Left ventricle myocardium superior (tissue), 1 donor: ENCODE data around the gene PCYT1A. TPM values are rescaled to one million over a fixed set of nuclear protein-coding genes. Genes with fewer than 3 reads are reported as not detected.
"Not testable (repeated sequence)": the region's sequence is repeated elsewhere in the genome, so short reads cannot be mapped to it uniquely, and the experiment has no call there.

Source experiments
- ATAC-seq: fragments of 200-7000 bp; cut with Tn5 transposase; one replicate; pipeline ENCODE4 v1.9.1; 2020; ENCODE audit warnings: mild to moderate bottlenecking, moderate library complexity
- DNase-seq: peaks from one replicate; pipeline ENCODE4 v3.0.0-alpha.2; 2020
- intact Hi-C: fragments of 100-400 bp; cut with micrococcal nuclease; formaldehyde crosslinking; loops from one replicate; pipeline ENCODE4 v1.11.0; 2022
- total RNA-seq: library from RNA; stranded (reverse); fragmentation: NEBNext Ultra II Directional; extraction: Animal tissue kit (Norgen Biotek cat#: 25700); gene quantifications from one replicate; pipeline ENCODE4 v1.2.1, GENCODE V29; 2021
- donor health status: DM: no; HTN: yes; CAD: no; lungs with severe emphysema.

Gene PCYT1A
- total RNA-seq, 1 donor from 2014 or later, result 99.0 TPM

DNA sequence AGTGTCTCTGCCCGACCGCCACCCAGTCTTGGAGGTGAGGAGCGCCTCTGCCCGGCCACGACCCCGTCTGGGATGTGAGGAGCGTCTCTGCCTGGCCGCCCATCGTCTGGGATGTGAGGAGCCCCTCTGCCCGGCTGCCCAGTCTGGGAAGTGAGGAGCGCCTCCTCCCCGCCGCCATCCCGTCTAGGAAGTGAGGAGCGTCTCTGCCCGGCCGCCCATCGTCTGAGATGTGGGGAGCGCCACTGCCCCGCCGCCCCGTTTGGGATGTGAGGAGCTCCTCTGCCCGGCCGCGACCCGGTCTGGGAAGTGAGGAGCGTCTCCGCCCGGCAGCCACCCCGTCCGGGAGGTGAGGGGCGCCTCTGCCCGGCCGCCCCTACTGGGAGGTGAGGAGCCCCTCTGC lies 43.4 kb downstream of the PCYT1A start:
- intact Hi-C loops, ATAC-seq, DNase-seq: not testable (repeated sequence)

DNA sequence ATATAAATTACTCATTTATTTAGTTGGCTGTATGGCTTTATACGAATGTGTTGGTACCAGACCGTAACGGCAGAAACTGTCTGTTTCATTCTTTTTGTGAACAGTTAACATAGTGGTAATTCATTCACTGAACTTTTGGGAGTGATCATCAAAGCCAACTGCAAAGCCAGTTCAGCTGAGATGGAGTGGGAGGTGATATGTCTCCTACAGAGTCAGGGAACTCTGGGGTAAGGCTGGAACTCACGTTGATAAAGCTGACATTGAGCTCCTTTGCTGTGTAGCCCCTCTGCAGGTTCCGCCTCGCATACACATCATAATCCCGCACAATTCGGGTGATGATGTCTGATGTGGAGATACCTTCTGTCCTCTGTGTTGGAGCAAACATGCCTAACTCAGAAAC lies 45.8 kb downstream of the PCYT1A start:
- no peak for ATAC-seq
- intact Hi-C loops, result no loop called here

DNA sequence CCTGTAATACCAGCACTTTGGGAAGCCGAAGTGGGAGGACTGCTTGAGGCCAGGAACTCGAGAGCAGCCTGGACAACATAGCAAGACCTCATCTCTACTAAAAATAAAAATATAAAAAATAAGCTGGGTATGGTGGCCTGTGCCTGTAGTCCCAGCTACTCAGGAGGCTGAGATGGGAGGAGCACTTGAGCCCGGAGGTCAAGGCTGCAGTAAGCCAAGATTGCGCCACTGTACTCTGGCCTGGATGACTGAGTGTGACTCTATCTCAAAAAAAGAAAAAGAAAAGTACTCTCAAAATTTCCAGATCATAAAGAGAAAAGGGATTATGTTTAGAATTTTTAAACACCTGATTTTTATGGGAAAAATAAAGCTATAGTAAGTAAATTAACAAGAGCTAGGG lies 47.1 kb downstream of the PCYT1A start:
- ATAC-seq, result no peak

More for the DNA sequence above, 45.8 kb downstream of the PCYT1A start:
- DNase-seq, result no peak

DNA sequence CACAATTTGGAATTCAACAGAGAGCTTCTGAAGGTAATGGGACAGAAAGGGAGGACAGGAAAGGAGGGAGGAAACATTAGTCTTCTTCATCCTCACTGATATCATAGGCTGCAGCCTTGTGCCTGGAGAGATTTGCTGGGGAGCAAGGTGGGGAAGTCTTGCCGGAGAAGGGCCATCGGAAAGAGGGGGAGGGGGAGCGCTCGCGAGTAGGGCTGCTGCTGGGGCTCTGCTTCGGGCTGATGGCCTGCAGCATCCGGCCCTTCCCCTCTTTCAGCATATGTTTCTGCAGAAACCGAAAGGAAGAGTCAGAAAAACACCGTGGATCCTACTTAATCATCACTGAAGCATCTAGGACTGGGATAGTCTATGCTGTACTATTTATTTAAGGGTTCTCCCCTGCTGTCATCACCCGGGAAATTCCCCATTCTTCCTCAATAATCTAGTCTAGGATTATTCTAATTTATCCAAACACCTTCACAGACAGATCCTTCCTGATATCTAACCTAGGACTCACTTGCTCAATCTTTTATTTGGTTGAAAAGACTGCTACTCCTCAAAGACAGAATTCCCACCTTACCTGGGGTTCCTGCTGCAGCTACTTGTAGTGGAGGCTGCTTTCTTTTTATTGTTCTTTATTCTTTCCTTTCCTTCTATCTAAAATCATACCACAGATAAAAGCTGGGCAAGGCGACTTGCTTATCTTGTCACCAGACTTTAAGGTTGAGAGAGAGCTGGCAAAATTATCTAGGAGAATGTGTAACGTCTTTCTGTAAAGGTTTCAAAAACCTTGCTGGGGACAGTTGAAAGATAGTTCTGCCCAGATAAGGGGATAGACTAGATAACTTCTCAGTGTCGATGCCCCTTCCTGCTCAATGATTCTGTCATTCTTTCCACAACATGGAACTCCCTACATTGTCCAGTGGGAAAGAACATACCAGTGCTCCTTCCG lies 48.6 kb downstream of the PCYT1A start:
- intact Hi-C loops, result no loop called here
- DNase-seq (no peak), ATAC-seq (no peak)

More for the DNA sequence above, 47.1 kb downstream of the PCYT1A start:
- DNase-seq, result no peak
- intact Hi-C loops, result no loop called here

DNA sequence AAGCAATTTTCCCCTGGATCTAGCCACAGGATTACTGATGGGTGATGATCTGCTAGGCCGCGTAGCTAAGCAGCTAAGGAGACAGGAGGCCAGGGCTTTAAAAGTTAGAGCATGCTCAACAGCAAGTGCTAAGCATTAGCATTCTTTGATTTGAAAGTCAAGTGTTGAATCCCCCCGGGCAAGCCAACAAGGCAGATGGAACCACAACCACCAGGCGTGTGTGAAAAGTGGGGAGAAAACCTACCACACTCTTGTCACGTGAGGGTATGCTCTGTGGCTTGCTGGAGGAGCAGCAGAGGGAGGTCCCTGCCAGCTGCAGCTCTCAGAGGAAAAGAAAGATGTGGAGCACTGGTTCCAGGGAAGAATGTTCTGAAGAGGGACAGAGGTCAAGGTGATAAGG lies 50.3 kb downstream of the PCYT1A start:
- intact Hi-C loops, result no loop called here
- ATAC-seq (no peak), DNase-seq (no peak)

DNA sequence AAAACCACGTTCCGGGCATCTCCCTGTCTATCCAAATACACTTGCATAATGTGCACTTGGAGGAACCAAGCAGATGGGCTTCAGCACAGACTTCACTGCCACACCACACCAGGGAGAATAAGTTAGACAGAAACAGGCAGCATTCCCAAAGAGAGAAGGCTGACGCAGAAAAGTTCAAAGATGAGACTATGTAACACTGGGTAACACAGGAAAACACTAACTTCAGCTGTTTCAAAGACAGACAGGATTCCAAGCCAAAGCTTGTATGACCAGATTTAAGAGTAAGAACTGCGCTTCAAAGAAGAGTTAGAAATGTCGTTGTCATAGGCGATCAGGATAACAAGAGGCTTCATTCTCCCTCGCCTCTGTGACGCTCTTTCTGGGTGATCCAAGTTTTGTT lies 51.3 kb downstream of the PCYT1A start:
- DNase-seq, result no peak
- ATAC-seq, result no peak
- intact Hi-C loops, result no loop called here

DNA sequence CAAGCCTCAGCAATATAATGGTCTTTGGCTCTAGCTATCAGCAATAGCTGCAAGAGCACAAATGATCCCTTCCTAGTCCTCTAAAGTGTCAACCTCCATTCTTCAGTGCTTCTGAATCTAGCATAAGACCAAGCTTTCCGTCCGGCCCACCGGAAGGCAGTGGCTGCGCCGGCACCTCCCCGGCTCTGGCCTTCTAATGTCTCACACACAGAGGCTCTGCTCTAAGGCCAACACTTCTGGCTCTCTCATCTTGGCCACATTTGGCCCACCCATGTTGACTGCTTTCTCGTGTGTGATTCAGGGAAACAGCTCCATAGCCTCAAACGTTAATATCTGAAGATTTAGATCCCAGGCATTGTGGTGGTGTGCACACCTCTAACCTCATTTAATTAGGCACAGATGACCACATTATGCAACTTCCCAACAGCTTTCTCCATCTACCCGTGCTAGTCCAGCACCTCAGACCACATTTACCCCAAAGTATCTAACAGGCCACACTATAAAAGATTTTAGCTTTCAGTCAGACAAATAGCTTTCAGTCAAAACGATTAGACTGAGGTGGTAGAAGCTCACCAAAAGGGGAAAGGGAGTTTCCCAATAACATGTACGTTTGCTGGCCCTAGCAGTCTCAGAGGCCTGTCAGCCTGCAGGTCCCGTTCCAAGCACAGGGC lies 51.9 kb downstream of the PCYT1A start:
- intact Hi-C loops, result no loop called here
- ATAC-seq, result no peak
- no peak for DNase-seq

DNA sequence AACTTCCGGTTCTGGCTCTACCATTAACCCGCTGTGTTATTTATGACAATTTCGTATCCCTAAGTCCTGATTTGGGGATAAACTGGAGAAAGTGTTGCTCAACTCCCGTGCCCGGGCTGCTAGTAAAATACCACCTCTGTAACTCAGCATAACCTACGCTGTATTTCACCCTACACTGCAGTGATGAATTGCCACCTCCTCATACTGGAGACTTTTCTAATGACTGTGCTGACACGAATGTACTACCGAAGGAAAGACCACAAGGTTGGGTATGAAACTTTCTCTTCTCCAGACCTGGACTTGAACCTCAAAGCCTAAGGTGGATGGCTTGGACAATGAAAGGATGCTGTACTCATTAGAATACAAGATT lies 54.7 kb downstream of the PCYT1A start:
- no peak for DNase-seq
- ATAC-seq, result no peak
- intact Hi-C loops, result no loop called here

DNA sequence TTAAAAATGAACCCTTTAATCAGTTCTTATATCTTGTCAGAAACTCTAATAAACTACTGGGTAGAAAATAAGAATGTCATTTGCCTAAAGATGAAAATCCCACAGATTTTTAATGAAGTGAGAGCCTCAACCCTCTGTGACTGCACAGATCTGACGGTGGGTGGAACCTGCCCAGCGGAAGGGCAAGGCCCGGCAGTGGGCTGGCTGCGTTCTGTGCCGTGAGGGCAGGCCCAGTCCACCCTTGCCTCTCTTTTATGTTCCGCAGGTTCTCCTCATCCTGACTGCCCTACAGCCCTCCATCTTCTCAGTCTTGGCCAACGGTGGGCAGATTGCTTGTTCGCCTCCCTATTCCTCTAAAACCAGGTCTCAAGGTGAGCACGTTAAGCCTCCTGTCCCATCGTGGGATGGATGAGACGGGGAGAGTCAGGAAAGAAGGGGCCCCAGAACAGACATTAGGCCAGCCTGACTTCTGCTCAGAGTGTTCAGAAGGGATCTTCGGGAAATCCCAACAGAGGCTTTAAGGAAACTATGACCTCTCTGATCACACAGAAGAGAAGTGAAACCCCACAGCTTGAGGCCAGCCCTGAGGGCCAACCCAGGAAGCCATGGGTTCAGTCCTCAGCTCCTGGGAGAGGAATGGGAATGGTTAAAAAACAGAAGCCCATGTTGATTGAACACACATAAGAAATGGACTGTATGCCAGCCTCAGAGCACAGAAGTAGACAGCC lies 55.2 kb downstream of the PCYT1A start:
- ATAC-seq (no peak), DNase-seq (no peak)
- intact Hi-C loops, result no loop called here

DNA sequence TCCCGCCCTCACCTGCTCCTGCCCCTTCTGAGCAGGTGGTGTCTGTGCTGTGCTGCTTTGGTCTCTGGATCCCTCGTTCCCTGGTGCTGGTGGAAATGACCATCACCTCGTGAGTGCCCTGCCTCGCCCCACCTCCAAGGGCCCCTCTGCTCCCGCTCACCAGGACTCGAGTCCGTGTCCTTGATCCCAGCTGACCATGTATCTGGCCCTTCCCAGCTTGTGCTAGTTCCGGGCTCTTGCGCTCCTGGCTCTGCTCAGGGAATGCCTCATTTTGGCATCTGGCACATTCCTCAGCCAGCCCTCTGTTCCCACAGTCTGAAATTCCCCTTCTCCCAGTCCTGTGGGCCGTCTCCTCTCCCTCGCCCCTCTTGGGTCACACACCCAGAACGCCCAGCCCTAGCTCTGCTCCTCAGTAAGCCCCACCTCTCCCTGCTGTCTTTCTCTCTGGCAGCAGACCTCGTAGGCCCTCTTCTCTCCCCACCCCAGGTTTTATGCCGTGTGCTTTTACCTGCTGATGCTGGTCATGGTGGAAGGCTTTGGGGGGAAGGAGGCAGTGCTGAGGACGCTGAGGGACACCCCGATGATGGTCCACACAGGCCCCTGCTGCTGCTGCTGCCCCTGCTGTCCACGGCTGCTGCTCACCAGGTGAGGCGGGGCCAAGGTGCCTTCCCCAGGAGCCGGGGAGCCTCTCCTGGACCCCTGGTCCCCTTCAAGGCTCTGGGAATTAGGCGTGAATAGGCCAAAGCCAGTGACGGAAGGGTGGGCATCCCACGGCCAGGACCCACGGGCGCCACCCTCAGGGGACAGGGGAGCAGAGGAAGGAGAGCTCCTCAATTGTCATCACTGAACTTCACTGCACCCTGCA lies 59.7 kb downstream of the PCYT1A start:
- intact Hi-C loops, result no loop called here
- DNase-seq, result no peak
- peak; percentile 63 for ATAC-seq

DNA sequence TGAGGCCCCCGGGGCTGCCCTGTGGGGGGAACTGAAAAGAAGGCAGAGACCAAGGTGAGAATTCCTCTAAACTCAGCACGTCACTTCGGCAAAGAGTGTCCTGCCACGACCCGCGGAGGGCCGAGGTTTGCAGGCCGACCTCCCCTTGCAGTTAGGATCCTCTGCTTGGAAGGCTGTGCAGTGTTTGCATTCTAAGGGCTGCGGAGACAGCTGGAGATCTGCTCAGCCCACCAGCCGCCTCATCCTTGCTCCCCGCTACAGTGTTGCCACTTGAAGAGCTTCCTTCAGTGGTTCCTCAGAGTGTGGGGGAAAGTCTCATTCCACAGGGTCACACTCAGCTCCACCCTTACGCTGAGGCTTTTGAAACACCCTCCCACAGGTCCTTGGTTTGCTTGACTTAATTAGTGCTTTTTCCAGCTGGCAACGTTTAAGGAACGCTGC lies 60.4 kb downstream of the PCYT1A start:
- DNase-seq (no peak), ATAC-seq (peak; percentile 10)
- intact Hi-C loops, result no loop called here

DNA sequence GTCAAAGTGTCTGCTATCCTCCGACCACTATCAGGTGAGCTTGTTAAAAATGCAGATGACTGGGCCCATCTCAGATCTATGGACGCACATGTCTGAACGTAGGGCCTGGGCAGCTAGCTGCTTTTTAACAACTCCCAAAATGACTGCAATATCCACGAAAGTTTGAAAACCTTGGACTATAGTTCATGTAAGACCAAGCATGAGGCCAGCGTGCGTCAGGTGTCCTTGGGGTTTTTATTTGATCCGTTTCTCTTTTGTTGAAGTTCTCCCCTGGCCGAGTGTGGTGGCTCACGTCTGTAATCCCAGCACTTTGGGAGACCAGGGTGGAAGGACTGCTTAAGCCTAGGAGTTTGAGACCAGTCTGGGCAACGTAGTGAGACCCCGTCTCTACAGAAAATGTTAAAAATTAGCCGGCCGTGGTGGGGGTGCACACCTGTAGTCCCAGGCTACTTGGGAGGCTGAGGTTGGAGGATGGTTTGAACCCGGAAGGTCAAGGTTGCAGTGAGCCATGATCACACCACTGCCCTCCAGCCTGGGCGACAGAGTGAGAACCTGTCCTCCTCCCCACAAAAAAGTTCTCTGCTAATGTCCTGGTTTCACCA lies 61.7 kb downstream of the PCYT1A start:
- intact Hi-C loops, result no loop called here
- no peak for ATAC-seq
- DNase-seq, result no peak

DNA sequence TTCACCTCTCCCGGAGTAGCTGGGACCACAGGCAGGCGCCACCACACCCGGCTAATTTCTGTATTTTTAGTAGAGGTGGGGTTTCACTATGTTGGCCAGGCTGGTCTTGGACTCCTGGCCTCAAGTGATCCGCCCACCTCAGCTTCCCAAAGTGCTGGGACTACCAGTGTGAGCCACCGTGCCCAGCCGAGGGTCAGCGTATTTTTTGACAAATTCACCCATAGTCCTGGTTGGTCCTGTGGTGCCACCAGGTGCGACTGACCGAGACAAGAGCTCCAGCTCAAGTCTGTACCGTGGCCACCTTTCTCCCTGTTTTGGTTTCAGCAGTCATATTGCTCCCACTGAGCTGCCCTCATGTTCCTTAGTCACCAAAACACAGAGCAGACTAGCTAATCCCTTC lies 62.4 kb downstream of the PCYT1A start:
- intact Hi-C loops, result no loop called here
- ATAC-seq, result no peak
- DNase-seq, result no peak

DNA sequence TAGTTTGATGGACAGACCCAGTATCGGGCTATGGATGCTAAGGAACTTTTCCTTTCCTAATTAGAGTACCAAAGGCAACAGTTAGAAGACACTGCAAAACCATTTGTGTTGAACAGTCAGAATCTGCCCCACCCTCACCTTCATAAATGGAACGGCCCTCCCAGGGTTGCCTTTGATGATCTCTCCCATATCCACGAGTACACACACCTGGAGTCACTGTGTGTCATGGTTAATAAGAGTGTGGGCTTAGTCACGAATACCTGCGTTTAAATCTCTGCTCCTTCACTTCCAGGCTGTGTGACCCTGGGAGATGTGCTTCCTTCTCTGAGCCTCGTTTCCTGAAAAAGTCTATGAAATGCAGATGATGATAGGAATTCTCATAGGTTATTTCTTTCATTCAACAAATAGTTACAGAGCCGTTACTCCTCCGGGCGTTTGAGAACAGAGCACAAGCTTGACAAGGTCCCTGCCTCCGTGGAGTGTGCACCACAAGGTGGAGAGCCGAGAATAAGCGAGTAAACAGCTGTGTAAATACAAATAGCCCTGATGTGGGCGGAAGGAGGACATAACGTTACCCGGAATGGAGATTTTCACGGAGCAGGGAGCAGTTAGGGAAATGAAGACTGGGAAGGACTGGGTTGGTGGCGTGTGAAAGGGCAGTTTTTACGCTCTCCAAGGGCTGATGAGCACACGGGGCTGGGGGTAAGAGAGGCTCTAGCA lies 64.5 kb downstream of the PCYT1A start:
- no peak for ATAC-seq
- DNase-seq, result no peak
- intact Hi-C loops, result no loop called here

DNA sequence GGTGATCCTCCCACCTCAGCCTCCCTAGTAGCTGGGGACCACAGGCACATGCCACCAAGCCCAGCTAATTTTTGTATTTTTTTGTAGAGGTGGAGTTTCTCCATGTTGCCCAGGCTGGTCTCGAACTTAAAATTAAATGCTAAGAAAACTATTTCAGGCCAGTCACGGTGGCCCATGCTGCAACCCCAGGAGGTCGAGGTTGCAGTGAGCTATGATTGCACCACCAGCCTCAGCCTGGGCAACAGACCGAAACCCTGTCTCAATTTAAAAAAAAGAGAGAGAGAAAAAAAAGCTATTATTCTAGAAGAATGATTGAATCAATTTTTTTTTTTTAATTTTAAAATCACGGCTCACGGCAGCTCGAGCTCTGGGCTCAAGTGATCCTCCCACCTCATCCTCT lies 66.5 kb downstream of the PCYT1A start:
- DNase-seq (no peak), ATAC-seq (no peak)
- intact Hi-C loops, result no loop called here

DNA sequence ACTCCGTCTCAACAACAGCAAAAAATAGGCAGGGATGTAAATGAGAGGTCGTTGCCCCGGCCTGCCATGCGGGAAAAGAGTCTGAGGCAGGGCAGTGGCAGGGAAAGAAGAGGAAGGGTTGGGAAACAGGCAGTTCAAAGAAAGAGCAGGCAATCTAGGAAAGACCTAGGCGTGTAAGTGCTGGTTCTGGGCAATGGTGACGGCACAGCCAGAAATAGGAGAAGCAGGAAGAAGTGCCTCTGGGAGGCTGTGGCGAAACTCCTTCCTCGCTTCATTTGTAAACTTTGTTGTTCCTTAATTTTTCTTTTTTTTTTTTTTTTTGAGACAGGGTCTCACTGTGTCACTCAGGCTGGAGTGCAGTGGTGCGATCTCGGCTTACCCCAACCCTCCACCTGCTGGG lies 66.9 kb downstream of the PCYT1A start:
- ATAC-seq, result peak; percentile 46
- DNase-seq, result no peak
- intact Hi-C loops, result no loop called here

DNA sequence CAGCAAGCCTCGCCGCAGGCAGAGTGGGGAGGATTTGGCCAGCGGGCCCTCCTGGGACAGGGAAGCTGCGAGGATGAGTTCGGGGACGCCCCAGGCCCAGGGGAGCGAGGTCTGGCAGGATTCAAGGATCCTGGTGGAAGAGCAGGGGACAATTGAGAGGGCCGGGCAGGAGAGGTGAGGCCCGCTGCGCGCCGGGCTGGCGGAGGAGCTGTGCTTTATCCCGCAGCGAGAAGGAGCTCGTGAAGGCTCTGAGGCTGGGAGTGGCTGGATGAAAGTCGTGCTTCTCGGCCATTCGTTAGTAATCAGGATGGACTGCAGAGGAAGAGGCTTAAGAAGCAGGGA lies 67.6 kb downstream of the PCYT1A start:
- intact Hi-C loops, result no loop called here
- no peak for DNase-seq
- no peak for ATAC-seq
